Memory B cell (primary cell): ENCODE data around the gene SORCS1.
"Not testable (repeated sequence)": the region's sequence is repeated elsewhere in the genome, so short reads cannot be mapped to it uniquely, and the experiment has no call there.

Experiments used
- ATAC-seq: fragments of 150-1000 bp; cut with Tn5 transposase; 2 replicates; pipeline ENCODE4 v1.10.0; 2021; ENCODE audit warnings: low read depth, mild to moderate bottlenecking, moderate library complexity
- DNase-seq, 2 donors: peaks; one replicate each; pipeline ENCODE4 v3.0.0; 2022; ENCODE audit warnings: low spot score in 2 of 2
- H3K27ac Mint-ChIP-seq: one replicate; pipeline ENCODE4 v1.8.0; 2022; ENCODE audit warnings: mild to moderate bottlenecking, moderate library complexity, mixed read lengths
- H3K27me3 Mint-ChIP-seq: one replicate; pipeline ENCODE4 v1.8.0; 2022; ENCODE audit warnings: mixed read lengths
- H3K36me3 Mint-ChIP-seq: one replicate; pipeline ENCODE4 v1.8.0; 2022; ENCODE audit warnings: mild to moderate bottlenecking, mixed read lengths
- H3K4me1 Mint-ChIP-seq: one replicate; pipeline ENCODE4 v1.8.0; 2022; ENCODE audit warnings: mixed read lengths
- H3K4me3 Mint-ChIP-seq: one replicate; pipeline ENCODE4 v1.8.0; 2022; ENCODE audit warnings: mild to moderate bottlenecking, moderate library complexity, mixed read lengths
- H3K9me3 Mint-ChIP-seq: one replicate; pipeline ENCODE4 v1.8.0; 2022; ENCODE audit warnings: mixed read lengths

The SORCS1 gene

DNA sequence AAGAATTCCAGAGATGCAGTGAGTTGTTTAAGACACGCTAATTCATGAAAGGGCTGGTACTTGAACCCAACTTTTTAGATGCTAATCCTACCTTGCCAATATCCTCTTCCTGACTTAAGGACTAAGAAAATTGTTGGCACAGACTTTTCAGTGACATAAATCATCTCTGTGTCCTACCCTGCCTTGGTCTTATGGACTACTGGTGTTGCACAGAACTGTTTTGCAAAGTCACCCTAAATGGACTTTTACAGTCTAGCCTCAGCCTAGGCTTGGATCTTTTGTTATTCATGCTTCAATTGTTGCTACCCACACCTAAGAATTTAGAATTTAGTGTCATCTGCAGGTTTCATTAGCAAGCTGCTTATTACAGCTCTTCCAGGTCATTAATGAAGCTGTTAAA lies 112.7 kb downstream of the SORCS1 start:
- no peaks in the 10 kb centered on the region for H3K4me1 Mint-ChIP-seq
- DNase-seq, result no peak
- H3K9me3 Mint-ChIP-seq, result peaks cover 3% of the 10 kb centered on the region
- H3K27me3 Mint-ChIP-seq, result peaks cover 2% of the 10 kb centered on the region
- ATAC-seq, result no peak
- H3K36me3 Mint-ChIP-seq, result no peaks in the 10 kb centered on the region
- no peak overlapping the region for H3K27ac Mint-ChIP-seq
- no peak overlapping the region for H3K4me3 Mint-ChIP-seq

- H3K27me3 Mint-ChIP-seq, result no peaks in the 10 kb centered on the region
- DNase-seq (no peak), ATAC-seq (no peak)
- no peak overlapping the region for H3K4me3 Mint-ChIP-seq
- no peaks in the 10 kb centered on the region for H3K4me1 Mint-ChIP-seq
- peaks cover 1% of the 10 kb centered on the region for H3K9me3 Mint-ChIP-seq
- no peak overlapping the region for H3K27ac Mint-ChIP-seq
- no peaks in the 10 kb centered on the region for H3K36me3 Mint-ChIP-seq
Observed at GRCh38 chr10:107043461-107043860, 121.0 kb downstream of the SORCS1 start.

DNA sequence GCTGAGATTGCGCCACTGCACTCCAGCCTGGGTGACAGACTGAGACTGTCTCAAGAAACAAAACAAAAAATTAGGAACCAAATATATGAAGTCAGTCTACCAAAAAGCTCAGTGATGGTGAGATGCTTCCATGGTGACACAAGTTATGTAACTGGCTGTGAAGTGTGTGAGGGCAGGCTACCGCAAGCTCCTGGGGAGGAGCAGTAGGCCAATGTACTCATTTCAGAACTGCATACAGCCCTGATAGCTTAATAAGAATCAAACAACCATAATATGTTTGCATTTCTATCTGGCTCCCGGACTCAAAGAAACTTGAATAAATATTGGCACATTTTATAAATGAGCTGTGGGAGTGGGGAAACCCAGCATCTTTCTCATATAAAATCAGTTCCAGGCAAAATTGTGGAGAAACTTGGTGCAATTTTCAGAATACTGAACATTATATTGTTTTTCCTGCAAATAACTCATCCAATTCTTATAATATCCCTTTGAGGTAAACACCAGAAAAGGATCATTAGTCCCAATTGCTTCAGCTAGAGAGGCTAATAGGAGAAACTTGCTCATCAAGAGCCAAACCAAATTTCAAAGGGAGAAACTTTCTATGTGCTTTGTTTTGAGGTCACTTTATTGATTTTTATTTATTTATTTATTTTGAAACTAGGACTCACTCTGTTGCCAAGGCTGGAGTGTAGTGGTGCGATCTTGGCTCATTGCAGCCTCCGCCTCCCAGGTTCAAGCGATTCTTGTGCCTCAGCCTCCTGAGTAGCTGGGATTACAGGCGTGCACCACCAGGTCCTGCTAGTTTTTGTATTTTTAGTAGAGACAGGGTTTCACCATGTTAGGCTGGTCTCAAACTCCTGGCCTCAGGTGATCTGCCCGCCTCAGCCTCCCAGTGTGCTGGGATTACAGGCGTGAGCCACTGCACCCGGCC lies 127.0 kb downstream of the SORCS1 start:
- Mint-ChIP-seq H3K9me3 (no peaks in the 10 kb centered on the region), H3K27me3 (peaks cover 2% of the 10 kb centered on the region), H3K4me3 (no peak overlapping the region), H3K27ac (no peak overlapping the region), H3K4me1 (no peaks in the 10 kb centered on the region), H3K36me3 (no peaks in the 10 kb centered on the region)
- DNase-seq, result no peak
- no peak for ATAC-seq

GRCh38 chr10:107033799-107034422 lies 130.6 kb downstream of the SORCS1 start:
- no peak for DNase-seq
- Mint-ChIP-seq H3K9me3 (no peaks in the 10 kb centered on the region), H3K27ac (no peak overlapping the region), H3K27me3 (peaks cover 6% of the 10 kb centered on the region), H3K4me3 (no peak overlapping the region), H3K4me1 (no peaks in the 10 kb centered on the region), H3K36me3 (no peaks in the 10 kb centered on the region)
- ATAC-seq, result no peak

GRCh38 chr10:107032700-107033401 lies 131.7 kb downstream of the SORCS1 start:
- no peaks in the 10 kb centered on the region for H3K9me3 Mint-ChIP-seq
- no peak overlapping the region for H3K4me3 Mint-ChIP-seq
- no peak overlapping the region for H3K27ac Mint-ChIP-seq
- no peaks in the 10 kb centered on the region for H3K36me3 Mint-ChIP-seq
- no peaks in the 10 kb centered on the region for H3K4me1 Mint-ChIP-seq
- DNase-seq (no peak), ATAC-seq (no peak)
- peaks cover 6% of the 10 kb centered on the region for H3K27me3 Mint-ChIP-seq

DNA sequence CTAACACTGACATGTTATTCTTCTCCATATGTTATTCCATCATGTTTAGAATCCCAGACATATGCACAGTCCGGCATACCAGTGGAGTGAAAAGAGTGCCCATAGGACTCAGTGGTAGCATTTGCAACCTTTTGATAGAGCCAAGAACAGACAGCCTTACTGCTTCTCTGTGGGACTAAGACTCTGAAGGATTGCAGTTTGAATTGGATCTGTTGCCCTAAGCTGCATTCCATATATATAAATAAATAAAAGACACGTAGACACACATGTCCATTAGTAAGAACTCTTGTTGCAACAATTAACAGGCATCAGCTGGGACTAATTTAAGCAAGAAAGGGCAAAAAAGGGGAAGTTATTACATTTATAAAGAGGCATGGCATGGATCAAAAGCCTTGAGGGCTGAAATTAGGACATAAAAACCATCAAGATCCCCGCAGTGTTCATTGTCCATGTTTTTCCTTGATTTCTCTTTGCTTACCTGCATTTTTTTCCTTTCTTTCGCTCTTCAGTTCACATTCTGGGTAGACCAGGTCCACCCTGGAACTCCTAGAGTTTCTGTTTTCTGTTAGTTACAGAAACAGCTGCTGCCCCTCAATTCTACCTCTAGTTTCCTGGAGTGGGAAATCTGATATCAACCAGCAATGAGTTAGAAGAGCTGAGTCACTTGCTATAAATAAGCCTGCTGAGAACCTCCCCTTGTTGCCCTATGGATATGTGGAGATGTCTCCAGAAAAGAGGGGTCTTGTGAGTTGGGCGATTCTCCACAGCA lies 132.4 kb downstream of the SORCS1 start:
- no peaks in the 10 kb centered on the region for H3K4me1 Mint-ChIP-seq
- no peak overlapping the region for H3K27ac Mint-ChIP-seq
- no peak for ATAC-seq
- H3K9me3 Mint-ChIP-seq, result no peaks in the 10 kb centered on the region
- no peak for DNase-seq
- no peak overlapping the region for H3K4me3 Mint-ChIP-seq
- no peaks in the 10 kb centered on the region for H3K36me3 Mint-ChIP-seq
- H3K27me3 Mint-ChIP-seq, result peaks cover 6% of the 10 kb centered on the region

DNA sequence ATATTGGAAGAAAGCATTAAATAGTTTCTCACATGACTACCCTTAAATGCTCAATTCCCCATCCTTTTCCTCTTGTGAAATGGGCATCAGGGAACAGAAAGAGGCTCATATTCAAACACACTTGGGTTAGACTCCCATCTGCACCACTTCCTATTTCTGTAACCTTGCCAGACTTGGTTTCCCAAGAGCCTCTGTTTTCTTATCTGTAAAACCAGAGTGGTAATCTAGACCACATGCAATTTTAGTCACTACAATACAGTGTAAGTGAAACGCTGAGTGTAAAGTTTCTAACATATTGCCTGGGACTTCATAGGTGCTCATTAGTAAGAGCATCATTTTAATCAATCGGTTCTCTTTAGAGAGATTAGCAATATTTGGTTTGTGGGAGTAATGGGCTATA lies 136.3 kb downstream of the SORCS1 start:
- no peaks in the 10 kb centered on the region for H3K4me1 Mint-ChIP-seq
- H3K4me3 Mint-ChIP-seq, result no peak overlapping the region
- H3K9me3 Mint-ChIP-seq, result peaks cover 1% of the 10 kb centered on the region
- H3K27ac Mint-ChIP-seq, result no peak overlapping the region
- no peak for ATAC-seq
- peaks cover 6% of the 10 kb centered on the region for H3K27me3 Mint-ChIP-seq
- H3K36me3 Mint-ChIP-seq, result no peaks in the 10 kb centered on the region
- no peak for DNase-seq

DNA sequence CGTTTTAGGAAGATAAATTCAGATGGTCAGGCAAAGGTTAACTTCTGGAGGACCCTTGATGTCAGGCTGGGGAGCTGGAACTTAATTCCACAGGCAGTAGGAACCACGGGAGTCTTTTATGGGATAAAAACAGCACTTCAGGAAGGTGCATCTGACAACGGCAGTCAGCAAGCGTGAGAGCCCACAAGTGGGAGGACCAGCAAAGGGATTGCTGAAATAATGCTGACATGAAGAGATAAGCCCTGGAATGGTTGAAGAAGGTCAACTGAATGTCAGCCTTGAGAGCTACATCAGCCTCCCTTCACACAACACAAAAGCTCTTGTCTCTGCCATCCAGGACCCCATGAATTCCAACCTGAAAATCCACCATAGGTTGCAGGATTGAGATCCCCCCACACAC lies 138.8 kb downstream of the SORCS1 start:
- peaks cover 1% of the 10 kb centered on the region for H3K9me3 Mint-ChIP-seq
- no peak for ATAC-seq
- no peak overlapping the region for H3K4me3 Mint-ChIP-seq
- no peak for DNase-seq
- H3K27ac Mint-ChIP-seq, result no peak overlapping the region
- no peaks in the 10 kb centered on the region for H3K4me1 Mint-ChIP-seq
- H3K36me3 Mint-ChIP-seq, result no peaks in the 10 kb centered on the region
- H3K27me3 Mint-ChIP-seq, result peaks cover 2% of the 10 kb centered on the region

DNA sequence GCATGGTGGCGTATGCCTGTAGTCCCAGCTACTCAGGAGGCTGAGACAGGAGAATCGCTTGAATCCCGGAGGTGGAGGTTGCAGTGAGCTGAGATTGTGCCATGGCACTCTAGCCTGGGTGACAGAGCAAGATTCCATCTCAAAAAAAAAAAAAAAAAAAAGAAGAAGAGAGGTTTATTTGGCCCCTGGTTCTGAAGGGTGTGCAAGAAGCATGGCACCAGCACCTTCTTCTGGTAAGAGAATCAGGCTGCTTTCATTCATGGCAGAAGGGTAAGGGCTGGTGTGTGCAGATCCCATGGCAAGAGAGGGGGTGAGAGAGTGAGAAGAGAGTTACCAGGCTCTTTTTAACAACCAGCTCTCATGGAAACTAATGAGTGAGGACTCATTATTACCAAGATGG lies 140.5 kb downstream of the SORCS1 start:
- not testable (repeated sequence) for H3K4me1 Mint-ChIP-seq, H3K9me3 Mint-ChIP-seq, DNase-seq, H3K4me3 Mint-ChIP-seq, H3K36me3 Mint-ChIP-seq, ATAC-seq, H3K27me3 Mint-ChIP-seq, H3K27ac Mint-ChIP-seq

- Mint-ChIP-seq H3K27me3 (no peaks in the 10 kb centered on the region), H3K4me3 (no peak overlapping the region), H3K4me1 (no peaks in the 10 kb centered on the region), H3K36me3 (no peaks in the 10 kb centered on the region), H3K9me3 (peaks cover 1% of the 10 kb centered on the region), H3K27ac (no peak overlapping the region)
- ATAC-seq (no peak), DNase-seq (no peak)
Observed at GRCh38 chr10:107022600-107023354, 141.7 kb downstream of the SORCS1 start.

- no peak for ATAC-seq
- no peaks in the 10 kb centered on the region for H3K27me3 Mint-ChIP-seq
Observed at GRCh38 chr10:107019154-107019553, 145.4 kb downstream of the SORCS1 start.

DNA sequence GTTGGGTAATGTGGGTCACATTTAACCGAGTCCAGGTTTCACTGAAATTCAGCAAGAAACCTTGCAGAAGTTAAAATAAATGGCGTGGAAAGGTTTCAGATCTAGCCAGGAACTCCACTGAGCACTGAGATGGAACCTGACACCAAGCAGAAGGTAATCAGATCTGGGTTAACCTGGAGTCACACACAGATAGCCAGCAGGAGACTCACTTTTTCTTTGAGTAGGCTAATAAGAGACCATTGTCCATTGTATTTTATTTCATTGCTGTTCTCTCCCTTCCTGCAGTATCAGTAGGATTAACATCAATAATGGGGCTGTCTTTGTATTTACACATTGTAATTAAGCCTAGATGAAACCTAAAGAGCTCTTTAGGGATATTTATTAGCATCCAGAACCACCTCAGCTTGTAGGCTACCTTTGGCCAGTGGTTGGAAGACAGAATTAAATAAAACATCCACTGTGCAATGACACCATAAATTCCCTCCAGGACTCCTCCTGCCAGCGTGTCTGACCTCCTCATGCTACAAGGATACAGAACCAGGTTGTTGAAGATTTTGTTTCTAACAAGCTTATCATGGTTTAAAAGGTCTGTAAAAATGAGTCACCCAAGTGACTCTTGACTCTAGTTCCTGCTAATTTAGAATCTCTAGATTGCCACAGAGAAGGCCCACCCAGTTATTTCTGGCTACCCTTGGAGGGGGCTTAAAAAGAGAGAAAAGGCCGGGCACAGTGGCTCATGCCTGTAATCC lies 151.1 kb downstream of the SORCS1 start:
- no peak for ATAC-seq
- no peak overlapping the region for H3K4me3 Mint-ChIP-seq
- no peaks in the 10 kb centered on the region for H3K9me3 Mint-ChIP-seq
- no peak for DNase-seq
- no peaks in the 10 kb centered on the region for H3K36me3 Mint-ChIP-seq
- no peak overlapping the region for H3K27ac Mint-ChIP-seq
- no peaks in the 10 kb centered on the region for H3K27me3 Mint-ChIP-seq
- no peaks in the 10 kb centered on the region for H3K4me1 Mint-ChIP-seq

More at GRCh38 chr10:107019154-107019553, 145.4 kb downstream of the SORCS1 start:
- H3K9me3 Mint-ChIP-seq, result no peaks in the 10 kb centered on the region
- H3K4me1 Mint-ChIP-seq, result no peaks in the 10 kb centered on the region
- H3K36me3 Mint-ChIP-seq, result no peaks in the 10 kb centered on the region
- no peak overlapping the region for H3K4me3 Mint-ChIP-seq
- no peak overlapping the region for H3K27ac Mint-ChIP-seq
- DNase-seq, result no peak

GRCh38 chr10:107011992-107012391 lies 152.5 kb downstream of the SORCS1 start:
- Mint-ChIP-seq H3K36me3 (no peaks in the 10 kb centered on the region), H3K4me3 (no peak overlapping the region), H3K27me3 (no peaks in the 10 kb centered on the region), H3K27ac (no peak overlapping the region), H3K9me3 (no peaks in the 10 kb centered on the region), H3K4me1 (no peaks in the 10 kb centered on the region)
- ATAC-seq (no peak), DNase-seq (no peak)
